ENCODE data around the gene ZNF48.
A peak's percentile ranks its signal among the peaks of the same experiment; 100 is the strongest.

GRCh38 chr16:30407102-30407803 lies 12.0 kb downstream of the ZNF48 start, which contains the start of gene ZNF771:
- TF ChIP-seq CTCF (IDR thresholded peaks at IDR 0.05; ENCODE audit: low read depth, low read length) = no peak
- TF ChIP-seq POLR2A (IDR thresholded peaks at IDR 0.05; ENCODE audit: extremely low read depth, insufficient read length) = peak; percentile 84

Measured in NB4 (cell line).